Measurements from ENCODE around the gene FAM161A.
"Not testable (repeated sequence)": the region's sequence is repeated elsewhere in the genome, so short reads cannot be mapped to it uniquely, and the experiment has no call there.

FAM161A gene

GRCh38 chr2:61882850-61883249 is 29.0 kb upstream of the FAM161A start:
- no peak overlapping the region for H3K27ac ChIP-seq (ENCODE audit: low read length)
- no peaks in the 10 kb centered on the region for H3K9me2 ChIP-seq (replicated peaks; ENCODE audit: insufficient read depth, low read length)
- 0 out of 2 replicates have a peak, but pooled peaks cover 5% of the 10 kb centered on the region for H3K4me1 ChIP-seq (ENCODE audit: low read length)
- H3K36me3 ChIP-seq (replicated peaks; ENCODE audit: insufficient read depth, low read length) = peaks cover 16% of the 10 kb centered on the region; the same call in 1 of the 2 replicates
- H3K79me2 ChIP-seq (ENCODE audit: low read length) = peaks cover 78% of the 10 kb centered on the region
- no peak for DNase-seq
- no peak overlapping the region for H3K9ac ChIP-seq (ENCODE audit: low read length)
- no peaks in the 10 kb centered on the region; the same call in 1 of the 2 replicates for H3F3A ChIP-seq (ENCODE audit: insufficient read depth, low read length)
- TF ChIP-seq EZH2 (optimal IDR thresholded peaks at IDR 0.05; ENCODE audit: low read depth, low read length) (no peak), CTCF (IDR thresholded peaks at IDR 0.05; ENCODE audit: low read length) (no peak), EZH2phosphoT487 (IDR thresholded peaks at IDR 0.05; ENCODE audit: low read length) (no peak)
- H3K4me3 ChIP-seq (ENCODE audit: low read length) = no peak overlapping the region
- H3K9me3 ChIP-seq (replicated peaks; ENCODE audit: insufficient read depth, low read length) = no peaks in the 10 kb centered on the region
- H4K20me1 ChIP-seq (ENCODE audit: insufficient read depth, low read length) = peaks cover 27% of the 10 kb centered on the region
- H3K4me2 ChIP-seq (ENCODE audit: low read depth, low read length) = no peak overlapping the region
- no peak overlapping the region for H2AFZ ChIP-seq (ENCODE audit: low read length)
- no peaks in the 10 kb centered on the region for H3K27me3 ChIP-seq (replicated peaks; ENCODE audit: insufficient read depth, low read length)

GRCh38 chr2:61879351-61879750 is 25.5 kb upstream of the FAM161A start:
- H3K79me2 ChIP-seq (ENCODE audit: low read length) = peaks cover 59% of the 10 kb centered on the region
- not testable (repeated sequence) for H4K20me1 ChIP-seq (ENCODE audit: insufficient read depth, low read length)

GRCh38 chr2:61878761-61879160 is 24.9 kb upstream of the FAM161A start:
- no peaks in the 10 kb centered on the region; the same call in 1 of the 2 replicates for H3F3A ChIP-seq (ENCODE audit: insufficient read depth, low read length)
- no peaks in the 10 kb centered on the region for H3K9me2 ChIP-seq (replicated peaks; ENCODE audit: insufficient read depth, low read length)
- peaks cover 18% of the 10 kb centered on the region; the same call in 1 of the 2 replicates for H3K36me3 ChIP-seq (replicated peaks; ENCODE audit: insufficient read depth, low read length)
- H3K79me2 ChIP-seq (ENCODE audit: low read length) = peaks cover 55% of the 10 kb centered on the region
- H3K4me3 ChIP-seq (ENCODE audit: low read length) = no peak overlapping the region
- H3K9ac ChIP-seq (ENCODE audit: low read length) = no peak overlapping the region
- TF ChIP-seq EZH2 (optimal IDR thresholded peaks at IDR 0.05; ENCODE audit: low read depth, low read length) (no peak), CTCF (IDR thresholded peaks at IDR 0.05; ENCODE audit: low read length) (no peak), EZH2phosphoT487 (IDR thresholded peaks at IDR 0.05; ENCODE audit: low read length) (no peak)
- no peaks in the 10 kb centered on the region for H3K4me1 ChIP-seq (ENCODE audit: low read length)
- no peak overlapping the region for H3K4me2 ChIP-seq (ENCODE audit: low read depth, low read length)
- no peak for DNase-seq
- H2AFZ ChIP-seq (ENCODE audit: low read length) = no peak overlapping the region
- 0 out of 2 replicates have a peak, but pooled peaks cover 3% of the 10 kb centered on the region for H4K20me1 ChIP-seq (ENCODE audit: insufficient read depth, low read length)
- H3K9me3 ChIP-seq (replicated peaks; ENCODE audit: insufficient read depth, low read length) = no peaks in the 10 kb centered on the region
- H3K27ac ChIP-seq (ENCODE audit: low read length) = no peak overlapping the region
- H3K27me3 ChIP-seq (replicated peaks; ENCODE audit: insufficient read depth, low read length) = no peaks in the 10 kb centered on the region

More at GRCh38 chr2:61879351-61879750, 25.5 kb upstream of the FAM161A start:
- not testable (repeated sequence) for H3K4me2 ChIP-seq (ENCODE audit: low read depth, low read length); H3K4me3 ChIP-seq (ENCODE audit: low read length); H3K27ac ChIP-seq (ENCODE audit: low read length); H3K9ac ChIP-seq (ENCODE audit: low read length); H3K9me2 ChIP-seq (replicated peaks; ENCODE audit: insufficient read depth, low read length); H2AFZ ChIP-seq (ENCODE audit: low read length); H3K4me1 ChIP-seq (ENCODE audit: low read length); H3K27me3 ChIP-seq (replicated peaks; ENCODE audit: insufficient read depth, low read length); DNase-seq; H3F3A ChIP-seq (ENCODE audit: insufficient read depth, low read length); H3K9me3 ChIP-seq (replicated peaks; ENCODE audit: insufficient read depth, low read length)
- H3K36me3 ChIP-seq (replicated peaks; ENCODE audit: insufficient read depth, low read length) = peaks cover 18% of the 10 kb centered on the region; the same call in 1 of the 2 replicates

- Histone ChIP-seq H3K79me2 (ENCODE audit: low read length) (peaks cover 44% of the 10 kb centered on the region), H3F3A (ENCODE audit: insufficient read depth, low read length) (no peaks in the 10 kb centered on the region; the same call in 1 of the 2 replicates), H3K9me2 (replicated peaks; ENCODE audit: insufficient read depth, low read length) (no peaks in the 10 kb centered on the region), H2AFZ (ENCODE audit: low read length) (no peak overlapping the region), H3K4me1 (ENCODE audit: low read length) (no peaks in the 10 kb centered on the region), H3K27me3 (replicated peaks; ENCODE audit: insufficient read depth, low read length) (no peaks in the 10 kb centered on the region), H3K4me2 (ENCODE audit: low read depth, low read length) (no peak overlapping the region), H3K36me3 (replicated peaks; ENCODE audit: insufficient read depth, low read length) (peaks cover 15% of the 10 kb centered on the region; the same call in 1 of the 2 replicates), H3K9ac (ENCODE audit: low read length) (no peak overlapping the region), H3K27ac (ENCODE audit: low read length) (no peak overlapping the region), H4K20me1 (ENCODE audit: insufficient read depth, low read length) (0 out of 2 replicates have a peak, but pooled peaks cover 3% of the 10 kb centered on the region), H3K4me3 (ENCODE audit: low read length) (no peak overlapping the region), H3K9me3 (replicated peaks; ENCODE audit: insufficient read depth, low read length) (no peaks in the 10 kb centered on the region)
- DNase-seq = no peak
- no peak for TF ChIP-seq EZH2phosphoT487 (IDR thresholded peaks at IDR 0.05; ENCODE audit: low read length)
- no peak for TF ChIP-seq CTCF (IDR thresholded peaks at IDR 0.05; ENCODE audit: low read length)
- no peak for TF ChIP-seq EZH2 (optimal IDR thresholded peaks at IDR 0.05; ENCODE audit: low read depth, low read length)
Measured at GRCh38 chr2:61877571-61878245, 23.8 kb upstream of the FAM161A start.
